Measurements from ENCODE around the gene ADIPOR1. TPM values are rescaled to one million over a fixed set of nuclear protein-coding genes. Genes with fewer than 3 reads are reported as not detected.
"Not testable (repeated sequence)": the region's sequence is repeated elsewhere in the genome, so short reads cannot be mapped to it uniquely, and the experiment has no call there.

Gene ADIPOR1
- total RNA-seq, 4 donors from 2014 or later: 38.7 to 53.8 (median 47.9) TPM

DNA sequence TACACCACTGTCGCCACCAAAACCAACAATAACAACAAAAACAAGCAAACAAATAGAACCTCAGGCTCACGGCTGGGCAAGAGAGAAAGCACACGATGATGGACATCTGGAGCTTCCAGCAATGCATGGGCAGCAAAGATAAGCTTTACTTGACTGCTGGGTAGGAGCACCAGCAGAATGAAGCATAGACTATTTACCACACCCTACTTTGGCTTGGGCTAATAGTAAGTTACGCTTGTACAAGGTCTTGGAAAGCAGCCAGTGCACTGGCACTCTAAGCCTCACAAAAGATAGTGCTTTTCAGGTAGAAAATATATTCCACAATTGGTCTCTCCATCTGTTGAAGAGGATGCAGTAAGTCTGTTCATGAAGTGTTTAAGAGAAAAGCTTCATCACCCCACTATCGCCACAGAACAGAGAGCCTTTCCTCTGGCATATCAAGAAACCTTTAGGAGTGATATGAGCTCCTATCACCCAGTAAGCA lies 13.6 kb downstream of the ADIPOR1 start:
- Histone ChIP-seq H3K9me3 (no peaks in the 10 kb centered on the region), H3K4me1 (no peaks in the 10 kb centered on the region), H3K27me3 (no peaks in the 10 kb centered on the region), H3K36me3 (no peaks in the 10 kb centered on the region), H3K4me3 (no peak overlapping the region), H3K27ac (no peak overlapping the region)
- no peak for DNase-seq
- no peak for TF ChIP-seq POLR2A (IDR thresholded peaks at IDR 0.05)
- TF ChIP-seq CTCF (IDR thresholded peaks at IDR 0.05): no peak
- intact Hi-C loops (cut with DNase I; ENCODE audit: low total_unique reads): no loop called here

- intact Hi-C loops (cut with DNase I; ENCODE audit: low total_unique reads): no loop called here
- TF ChIP-seq CTCF (IDR thresholded peaks at IDR 0.05): no peak
- no peak for TF ChIP-seq POLR2A (IDR thresholded peaks at IDR 0.05)
- H3K27me3 ChIP-seq: no peaks in the 10 kb centered on the region
- H3K36me3 ChIP-seq: no peaks in the 10 kb centered on the region
- H3K9me3 ChIP-seq: no peaks in the 10 kb centered on the region
- no peak overlapping the region for H3K27ac ChIP-seq
- H3K4me1 ChIP-seq: no peaks in the 10 kb centered on the region
- no peak for DNase-seq
- no peak overlapping the region for H3K4me3 ChIP-seq
These were observed 15.7 kb downstream of the ADIPOR1 start for GRCh38 chr1:202942426-202942825.

DNA sequence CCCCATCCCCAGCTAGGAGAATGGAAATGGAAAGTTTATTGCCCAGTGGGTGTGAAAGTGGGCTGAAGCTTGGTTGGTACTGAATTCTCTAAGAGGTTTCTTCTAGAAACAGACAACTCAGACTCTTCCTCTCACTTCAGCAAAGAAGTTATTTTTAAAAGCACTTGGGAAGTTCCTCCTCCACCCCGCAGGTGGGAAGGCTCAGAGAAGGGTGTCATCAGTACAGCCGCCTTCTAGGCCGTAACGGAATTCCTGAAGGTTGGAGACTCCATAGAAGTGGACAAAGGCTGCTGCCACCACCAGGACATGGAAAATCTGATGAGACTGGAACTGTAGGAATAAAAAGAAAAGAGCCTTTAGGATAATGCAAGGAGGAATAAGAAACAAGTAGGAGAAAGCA lies 16.7 kb downstream of the ADIPOR1 start:
- intact Hi-C loops (cut with DNase I; ENCODE audit: low total_unique reads): no loop called here

DNA sequence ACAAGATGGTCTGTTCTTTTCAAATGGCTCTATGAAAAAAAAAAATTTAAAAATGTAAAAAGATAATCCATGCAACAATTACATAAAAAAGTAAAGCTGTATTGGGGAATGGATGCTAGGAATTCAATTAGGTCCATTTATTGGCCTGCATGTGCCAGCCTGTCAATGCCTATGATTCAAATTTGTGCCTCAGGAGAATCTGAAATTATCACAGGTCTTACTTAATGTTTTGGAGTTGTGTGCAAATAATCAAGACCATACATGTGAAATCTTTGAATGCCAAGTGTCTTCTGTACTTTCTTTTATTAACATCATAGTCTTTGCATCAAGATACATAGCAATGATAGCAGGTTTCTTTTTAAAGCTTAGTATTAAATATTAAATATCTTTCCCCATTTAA lies 17.6 kb downstream of the ADIPOR1 start:
- Histone ChIP-seq H3K4me1 (no peaks in the 10 kb centered on the region), H3K27ac (no peak overlapping the region), H3K4me3 (no peak overlapping the region), H3K27me3 (no peaks in the 10 kb centered on the region), H3K36me3 (no peaks in the 10 kb centered on the region), H3K9me3 (no peaks in the 10 kb centered on the region)
- no peak for TF ChIP-seq POLR2A (IDR thresholded peaks at IDR 0.05)
- no peak for TF ChIP-seq CTCF (IDR thresholded peaks at IDR 0.05)
- no peak for DNase-seq
- intact Hi-C loops (cut with DNase I; ENCODE audit: low total_unique reads): no loop called here

More for the DNA sequence above, 16.7 kb downstream of the ADIPOR1 start:
- no peak for DNase-seq
- no peaks in the 10 kb centered on the region for H3K9me3 ChIP-seq
- H3K27ac ChIP-seq: no peak overlapping the region
- H3K4me3 ChIP-seq: no peak overlapping the region
- H3K36me3 ChIP-seq: no peaks in the 10 kb centered on the region
- no peaks in the 10 kb centered on the region for H3K4me1 ChIP-seq
- TF ChIP-seq CTCF (IDR thresholded peaks at IDR 0.05) (no peak), POLR2A (IDR thresholded peaks at IDR 0.05) (no peak)
- no peaks in the 10 kb centered on the region for H3K27me3 ChIP-seq

- H3K4me3 ChIP-seq: no peak overlapping the region
- no peaks in the 10 kb centered on the region for H3K9me3 ChIP-seq
- no peaks in the 10 kb centered on the region for H3K4me1 ChIP-seq
- H3K36me3 ChIP-seq: no peaks in the 10 kb centered on the region
- no peak for TF ChIP-seq POLR2A (IDR thresholded peaks at IDR 0.05)
- no peak for TF ChIP-seq CTCF (IDR thresholded peaks at IDR 0.05)
- H3K27ac ChIP-seq: no peak overlapping the region
- no peaks in the 10 kb centered on the region for H3K27me3 ChIP-seq
- DNase-seq: no peak
- intact Hi-C loops (cut with DNase I; ENCODE audit: low total_unique reads): no loop called here
These were observed 19.7 kb downstream of the ADIPOR1 start for GRCh38 chr1:202938287-202938925.

DNA sequence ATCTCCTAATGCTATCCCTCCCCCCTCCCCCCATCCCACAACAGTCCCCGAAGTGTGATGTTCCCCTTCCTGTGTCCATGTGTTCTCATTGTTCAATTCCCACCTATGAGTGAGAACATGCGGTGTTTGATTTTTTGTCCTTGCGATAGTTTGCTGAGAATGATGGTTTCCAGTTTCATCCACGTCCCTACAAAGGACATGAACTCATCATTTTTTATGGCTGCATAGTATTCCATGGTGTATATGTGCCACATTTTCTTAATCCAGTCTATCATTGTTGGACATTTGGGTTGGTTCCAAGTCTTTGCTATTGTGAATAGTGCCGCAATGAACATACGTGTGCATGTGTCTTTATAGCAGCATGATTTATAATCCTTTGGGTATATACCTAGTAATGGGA lies 21.7 kb downstream of the ADIPOR1 start:
- intact Hi-C loops (cut with DNase I; ENCODE audit: low total_unique reads): not testable (repeated sequence)

More for the DNA sequence above, 21.7 kb downstream of the ADIPOR1 start:
- not testable (repeated sequence) for H3K9me3 ChIP-seq, H3K27ac ChIP-seq, H3K36me3 ChIP-seq, H3K4me1 ChIP-seq, H3K4me3 ChIP-seq, DNase-seq, H3K27me3 ChIP-seq

Data from uterus (tissue), 4 donors.